HTERT RPE-1 (cell line): ENCODE results near the gene SOX11.

Experiments
- in situ Hi-C: fragments of 300-500 bp; cut with MboI; formaldehyde crosslinking; loops from 4 replicates; pipeline ENCODE4 v1.14.3; 2020; ENCODE audit warnings: low sequenced_read_pairs

The SOX11 gene

GRCh38 chr2:5691221-5691984 lies 781 bp upstream of the SOX11 start:
- in situ Hi-C loops, result no loop called here

GRCh38 chr2:5692561-5693286 lies 540 bp downstream of the SOX11 start:
- in situ Hi-C loops, result no loop called here

GRCh38 chr2:5693287-5694201 lies 1.4 kb downstream of the SOX11 start:
- in situ Hi-C loops, result no loop called here

- in situ Hi-C loops, result no loop called here
These were observed 2.1 kb downstream of the SOX11 start for GRCh38 chr2:5694306-5694705.

GRCh38 chr2:5695654-5696403 lies 3.6 kb downstream of the SOX11 start:
- in situ Hi-C loops, result no loop called here

GRCh38 chr2:5696404-5696944 lies 4.3 kb downstream of the SOX11 start:
- in situ Hi-C loops, result no loop called here

- in situ Hi-C loops, result no loop called here
These were observed 4.8 kb downstream of the SOX11 start for GRCh38 chr2:5696945-5697521.

GRCh38 chr2:5697562-5697961 lies 5.4 kb downstream of the SOX11 start:
- in situ Hi-C loops, result no loop called here

GRCh38 chr2:5698134-5698533 lies 6.0 kb downstream of the SOX11 start:
- in situ Hi-C loops, result no loop called here

- in situ Hi-C loops, result no loop called here
These were observed 7.8 kb downstream of the SOX11 start for GRCh38 chr2:5699963-5700362.

- in situ Hi-C loops, result no loop called here
These were observed 8.4 kb downstream of the SOX11 start for GRCh38 chr2:5700551-5700950.

- in situ Hi-C loops, result no loop called here
These were observed 9.1 kb downstream of the SOX11 start for GRCh38 chr2:5701266-5701665.

- in situ Hi-C loops, result no loop called here
These were observed 11.0 kb downstream of the SOX11 start for GRCh38 chr2:5703166-5703565.

GRCh38 chr2:5705490-5705889 lies 13.3 kb downstream of the SOX11 start:
- in situ Hi-C loops, result no loop called here

GRCh38 chr2:5706717-5707455 lies 14.7 kb downstream of the SOX11 start:
- in situ Hi-C loops, result no loop called here

- in situ Hi-C loops, result no loop called here
These were observed 18.4 kb downstream of the SOX11 start for GRCh38 chr2:5710615-5711014.

- in situ Hi-C loops, result no loop called here
These were observed 20.9 kb downstream of the SOX11 start for GRCh38 chr2:5713101-5713500.

- in situ Hi-C loops, result no loop called here
These were observed 27.6 kb downstream of the SOX11 start for GRCh38 chr2:5719629-5720334.

GRCh38 chr2:5720426-5720825 lies 28.2 kb downstream of the SOX11 start:
- in situ Hi-C loops, result no loop called here
